ELF-1 (cell line): ENCODE results near the gene TBC1D3L.
"Not testable (repeated sequence)": the region's sequence is repeated elsewhere in the genome, so short reads cannot be mapped to it uniquely, and the experiment has no call there.

Experiments used
- DNase-seq: peaks from one replicate; pipeline ENCODE4 v3.0.0-alpha.2; 2016; ENCODE audit warnings: low read depth, low spot score

TBC1D3L gene

DNA sequence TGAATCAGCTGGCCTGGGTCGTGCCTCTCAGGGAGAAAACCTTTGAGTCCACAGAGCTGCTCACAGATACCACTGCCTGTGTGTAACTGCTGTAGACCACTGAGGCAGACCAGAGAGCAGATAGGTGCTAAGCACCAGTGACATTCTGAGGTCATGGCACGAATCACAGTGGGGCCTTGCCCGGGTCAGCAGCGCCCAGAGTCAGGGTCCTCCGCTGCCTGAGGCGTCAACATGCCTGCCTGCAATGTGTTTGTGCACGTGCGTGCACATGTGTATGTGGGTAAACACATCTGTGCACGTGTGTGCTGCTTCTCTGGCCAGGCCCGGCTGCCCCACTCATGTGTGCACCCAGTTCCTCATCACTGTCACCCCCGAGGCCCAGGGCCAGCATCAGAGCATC lies at the start of gene TBC1D3L:
Gene TBC1D3L (minus strand): TSS at position 101 of the 400 bp plus-strand sequence. CDS start 1,540 bp downstream, outside the sequence.
- DNase-seq = not testable (repeated sequence)

DNA sequence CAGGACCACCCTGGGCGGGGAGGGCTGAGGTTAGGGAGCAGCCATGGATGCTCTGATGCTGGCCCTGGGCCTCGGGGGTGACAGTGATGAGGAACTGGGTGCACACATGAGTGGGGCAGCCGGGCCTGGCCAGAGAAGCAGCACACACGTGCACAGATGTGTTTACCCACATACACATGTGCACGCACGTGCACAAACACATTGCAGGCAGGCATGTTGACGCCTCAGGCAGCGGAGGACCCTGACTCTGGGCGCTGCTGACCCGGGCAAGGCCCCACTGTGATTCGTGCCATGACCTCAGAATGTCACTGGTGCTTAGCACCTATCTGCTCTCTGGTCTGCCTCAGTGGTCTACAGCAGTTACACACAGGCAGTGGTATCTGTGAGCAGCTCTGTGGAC lies 14.8 kb upstream of the TBC1D3L start, which contains the start of gene TBC1D3D:
Gene TBC1D3D (plus strand): TSS at position 301 of the 400 bp plus-strand sequence. CDS start 1,585 bp downstream, outside the sequence.
- not testable (repeated sequence) for DNase-seq
